ENCODE data around the gene PLD6.

GRCh38 chr17:17164676-17165075, 41.5 kb downstream of the PLD6 start:
- TF ChIP-seq CTCF (IDR thresholded peaks at IDR 0.05): no peak
- TF ChIP-seq POLR2A (IDR thresholded peaks at IDR 0.05): no peak
- TF ChIP-seq EP300 (IDR thresholded peaks at IDR 0.05): no peak

All from gastroesophageal sphincter (tissue), 3 donors.